Uterus (tissue), 2 donors: Measurements from ENCODE around the gene POLD1.

Experiments used
- CTCF ChIP-seq, 4 experiments: fragments of 200-600 bp in 2 of 4; fragments of 450-650 bp in 2 of 4; sonication (generic) in 2 of 4; IDR thresholded peaks; one replicate each; pipeline ENCODE4 v1.5.1; 2016 to 2019; ENCODE audit warnings: antibody characterized with exemption in 4 of 4, mild to moderate bottlenecking in 2 of 4, moderate library complexity in 1 of 4
- POLR2A ChIP-seq, 2 donors: fragments of 450-650 bp; IDR thresholded peaks; one replicate each; pipeline ENCODE4 v1.6.1; 2016; ENCODE audit warnings: antibody characterized with exemption in 2 of 2, mild to moderate bottlenecking in 1 of 2, moderate library complexity in 1 of 2

GRCh38 chr19:50459638-50460037 is 75.5 kb downstream of the POLD1 start:
- TF ChIP-seq POLR2A (IDR thresholded peaks at IDR 0.05) = no peak
- no peak for TF ChIP-seq CTCF (IDR thresholded peaks at IDR 0.05)
